Left ventricle myocardium inferior (tissue), 1 donor: Measurements from ENCODE around the gene SSNA1. TPM values are rescaled to one million over a fixed set of nuclear protein-coding genes. Genes with fewer than 3 reads are reported as not detected.

Experiments used
- DNase-seq: peaks from one replicate; pipeline ENCODE4 v3.0.0-alpha.2; 2020
- H3K27ac ChIP-seq: fragments of 200-600 bp; replicated peaks from 2 replicates; pipeline ENCODE4 v1.8.0; 2021
- H3K27me3 ChIP-seq: fragments of 200-600 bp; 2 replicates; pipeline ENCODE4 v1.8.0; 2021; ENCODE audit warnings: low read depth
- H3K36me3 ChIP-seq: fragments of 200-600 bp; 2 replicates; pipeline ENCODE4 v1.8.0; 2021
- H3K4me1 ChIP-seq: fragments of 200-600 bp; 2 replicates; pipeline ENCODE4 v1.8.0; 2021
- H3K4me3 ChIP-seq: fragments of 200-600 bp; 2 replicates; pipeline ENCODE4 v1.8.0; 2021; ENCODE audit warnings: mild to moderate bottlenecking, moderate library complexity
- H3K9me3 ChIP-seq: fragments of 200-600 bp; replicated peaks from 2 replicates; pipeline ENCODE4 v1.8.0; 2021
- intact Hi-C: fragments of 100-400 bp; cut with micrococcal nuclease; formaldehyde crosslinking; loops from one replicate; pipeline ENCODE4 v1.11.0; 2022
- total RNA-seq: library from RNA; stranded (reverse); fragmentation: NEBNext Ultra II Directional; extraction: Animal tissue kit (Norgen Biotek cat#: 25700); gene quantifications from one replicate; pipeline ENCODE4 v1.2.1, GENCODE V29; 2021
- TF ChIP-seq, protein P1 (sequence below): fragments of 200-600 bp; IDR thresholded peaks from 2 replicates; pipeline ENCODE4 v1.8.0; 2021; ENCODE audit warnings: antibody characterized with exemption, mild to moderate bottlenecking, borderline replicate concordance
- donor health status: DM: no; HTN: yes; CAD: no; lungs with severe emphysema.

The SSNA1 gene
- total RNA-seq, 1 donor from 2014 or later, result 72.3 TPM

- TF ChIP-seq, protein P1, sequence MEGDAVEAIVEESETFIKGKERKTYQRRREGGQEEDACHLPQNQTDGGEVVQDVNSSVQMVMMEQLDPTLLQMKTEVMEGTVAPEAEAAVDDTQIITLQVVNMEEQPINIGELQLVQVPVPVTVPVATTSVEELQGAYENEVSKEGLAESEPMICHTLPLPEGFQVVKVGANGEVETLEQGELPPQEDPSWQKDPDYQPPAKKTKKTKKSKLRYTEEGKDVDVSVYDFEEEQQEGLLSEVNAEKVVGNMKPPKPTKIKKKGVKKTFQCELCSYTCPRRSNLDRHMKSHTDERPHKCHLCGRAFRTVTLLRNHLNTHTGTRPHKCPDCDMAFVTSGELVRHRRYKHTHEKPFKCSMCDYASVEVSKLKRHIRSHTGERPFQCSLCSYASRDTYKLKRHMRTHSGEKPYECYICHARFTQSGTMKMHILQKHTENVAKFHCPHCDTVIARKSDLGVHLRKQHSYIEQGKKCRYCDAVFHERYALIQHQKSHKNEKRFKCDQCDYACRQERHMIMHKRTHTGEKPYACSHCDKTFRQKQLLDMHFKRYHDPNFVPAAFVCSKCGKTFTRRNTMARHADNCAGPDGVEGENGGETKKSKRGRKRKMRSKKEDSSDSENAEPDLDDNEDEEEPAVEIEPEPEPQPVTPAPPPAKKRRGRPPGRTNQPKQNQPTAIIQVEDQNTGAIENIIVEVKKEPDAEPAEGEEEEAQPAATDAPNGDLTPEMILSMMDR, result no peak
- peaks cover 32% of the 10 kb centered on the region for H3K4me1 ChIP-seq
- H3K4me3 ChIP-seq, result peak overlapping the region; percentile 64
Measured at GRCh38 chr9:137168904-137169856, 19.3 kb upstream of the SSNA1 start.

GRCh38 chr9:137169896-137170358, 18.5 kb upstream of the SSNA1 start, which contains the start of gene LRRC26:
LRRC26 (minus strand) TSS chr9:137170051; CDS start chr9:137169943, 108 bp downstream.
- H3K9me3 ChIP-seq, result no peaks in the 10 kb centered on the region
- DNase-seq, result no peak
- H3K4me1 ChIP-seq, result peaks cover 32% of the 10 kb centered on the region
- H3K27me3 ChIP-seq, result peaks cover 67% of the 10 kb centered on the region
- no peak within 1 kb of the TSS for H3K27ac ChIP-seq
- intact Hi-C loops, result no loop called here
- H3K4me3 ChIP-seq, result peak within 1 kb of the TSS; percentile 64
- TF ChIP-seq, protein P1, result no peak
- no peaks in the 10 kb centered on the region for H3K36me3 ChIP-seq

More at GRCh38 chr9:137168904-137169856, 19.3 kb upstream of the SSNA1 start:
- no peak overlapping the region for H3K27ac ChIP-seq
- peaks cover 74% of the 10 kb centered on the region for H3K27me3 ChIP-seq
- no peaks in the 10 kb centered on the region for H3K36me3 ChIP-seq
- no peaks in the 10 kb centered on the region for H3K9me3 ChIP-seq
- no peak for DNase-seq
- intact Hi-C loops, result no loop called here

DNA sequence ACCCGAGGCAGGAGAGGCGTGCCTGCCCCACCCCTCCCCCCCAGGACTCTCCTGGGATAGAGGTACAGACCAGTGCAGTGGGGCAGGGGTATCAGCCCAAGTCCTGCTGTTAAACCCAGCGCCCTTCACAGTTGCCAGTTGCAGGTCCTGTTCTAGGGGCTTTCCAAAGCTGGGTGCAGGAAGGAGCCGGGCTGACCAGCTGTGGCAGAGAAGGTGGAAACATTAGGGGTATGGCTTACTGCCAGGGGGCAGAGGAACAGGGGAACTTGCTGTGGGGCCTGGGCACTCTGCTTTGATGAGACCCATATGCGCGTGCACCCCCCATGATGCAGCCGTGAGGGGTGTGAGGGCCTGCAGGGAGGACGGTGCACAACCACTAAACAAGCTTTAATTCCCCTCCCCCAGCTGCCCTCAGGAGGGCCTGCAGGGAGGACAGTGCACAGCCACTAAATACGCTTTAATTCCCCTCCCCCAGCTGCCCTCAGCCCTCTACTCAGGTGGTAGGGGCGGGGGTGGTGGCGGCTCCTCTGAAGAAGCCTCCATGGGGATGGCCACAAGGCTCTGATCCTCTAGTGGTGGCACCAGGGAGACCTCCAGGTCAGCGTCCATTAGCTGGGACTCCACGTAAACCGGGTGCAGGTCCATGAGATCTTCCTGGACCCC, 17.9 kb upstream of the SSNA1 start:
- TF ChIP-seq, protein P1, result no peak
- no peaks in the 10 kb centered on the region for H3K9me3 ChIP-seq
- H3K27ac ChIP-seq, result no peak overlapping the region
- no peak overlapping the region for H3K4me3 ChIP-seq
- intact Hi-C loops, result no loop called here
- no peaks in the 10 kb centered on the region for H3K36me3 ChIP-seq
- no peak for DNase-seq
- H3K4me1 ChIP-seq, result peaks cover 32% of the 10 kb centered on the region
- H3K27me3 ChIP-seq, result peaks cover 60% of the 10 kb centered on the region

DNA sequence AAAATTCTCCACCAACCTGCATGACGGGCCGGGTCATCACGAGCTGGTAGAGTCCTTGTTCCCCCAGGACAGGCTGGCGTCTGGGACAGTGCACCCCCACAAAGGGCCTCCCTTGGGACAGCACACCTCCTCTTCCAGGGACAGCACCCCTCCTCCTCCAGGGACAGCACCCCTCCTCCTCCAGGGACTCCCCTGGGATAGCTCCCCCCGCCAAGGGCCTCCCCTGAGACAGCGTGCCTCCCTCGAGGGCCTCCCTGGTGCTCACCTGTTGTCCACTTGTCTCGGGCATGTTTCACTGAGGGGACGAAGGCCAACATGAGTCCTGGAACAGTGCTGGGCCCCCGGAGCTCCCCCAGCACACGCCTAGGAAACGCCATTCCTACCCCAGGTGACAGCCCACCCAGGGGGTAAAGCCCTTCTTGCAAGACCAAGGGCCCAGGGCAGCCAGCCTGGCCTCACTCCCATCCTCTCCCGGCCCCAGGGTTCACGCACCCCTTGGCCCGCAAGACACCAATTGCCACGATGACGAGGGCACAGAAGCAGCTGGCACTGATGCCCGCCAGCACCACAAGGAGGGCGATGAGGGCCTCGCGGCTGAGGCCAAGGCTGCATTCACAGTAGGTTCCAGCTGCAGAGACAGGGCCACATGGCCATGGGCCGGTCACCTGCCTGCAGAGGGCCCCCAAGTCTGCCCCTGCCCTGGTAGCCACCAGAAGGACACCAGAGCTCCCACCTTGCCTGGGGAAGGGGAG, 17.2 kb upstream of the SSNA1 start:
- H3K4me3 ChIP-seq, result no peak overlapping the region
- intact Hi-C loops, result no loop called here
- H3K9me3 ChIP-seq, result no peaks in the 10 kb centered on the region
- H3K27ac ChIP-seq, result no peak overlapping the region
- TF ChIP-seq, protein P1, result no peak
- peaks cover 53% of the 10 kb centered on the region for H3K27me3 ChIP-seq
- peaks cover 32% of the 10 kb centered on the region for H3K4me1 ChIP-seq
- H3K36me3 ChIP-seq, result no peaks in the 10 kb centered on the region
- DNase-seq, result no peak
